GM20000 (cell line): ENCODE results near the gene IL1R2.

Source experiments
- DNase-seq: peaks from one replicate; pipeline ENCODE4 v3.0.0; 2012; ENCODE audit warnings: low spot score
- TF ChIP-seq, protein P1 (sequence below): IDR thresholded peaks from 2 replicates; pipeline ENCODE4 v1.5.1; 2012; ENCODE audit warnings: mild to moderate bottlenecking, control low read depth; ENCODE audit errors: extremely low read depth, missing control alignments

IL1R2 gene

DNA sequence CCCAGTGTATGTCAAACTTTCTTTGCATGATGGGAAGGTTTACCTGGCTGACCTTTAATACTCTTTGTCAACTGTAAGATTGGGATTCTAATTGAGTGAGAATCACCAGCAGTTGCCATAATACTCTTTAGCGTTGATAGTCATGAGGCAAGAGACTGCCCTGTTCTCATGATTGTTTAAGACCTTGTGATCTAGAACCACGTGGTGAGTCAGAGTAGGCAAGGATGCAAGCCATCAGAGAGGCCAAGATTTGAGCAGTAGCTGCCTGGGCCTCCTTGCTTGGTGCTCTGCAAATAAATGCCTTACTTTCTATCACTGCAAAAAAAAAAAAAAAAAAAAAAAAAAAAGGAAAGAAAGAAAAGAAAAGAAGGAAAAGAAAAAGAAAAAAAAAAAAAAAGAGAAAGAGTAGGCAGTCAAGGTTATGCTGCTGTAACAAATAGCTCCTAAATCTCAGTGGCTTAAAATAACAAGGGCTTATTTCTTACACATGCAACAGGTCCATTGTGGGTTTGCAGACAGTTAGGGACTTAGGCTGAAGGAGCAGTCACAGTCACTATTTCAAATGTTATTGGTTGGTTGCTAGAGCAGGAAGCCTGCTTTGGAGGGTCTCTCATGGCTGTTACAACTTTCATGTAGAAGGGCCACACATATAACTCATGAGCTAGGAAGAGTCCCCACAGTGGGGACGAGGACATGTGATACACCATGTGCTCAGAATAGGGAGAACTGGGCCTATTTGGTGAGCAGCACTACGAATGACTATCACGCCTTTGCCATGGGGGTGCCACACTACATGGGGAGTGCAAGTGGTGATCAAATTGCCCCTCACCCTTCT lies 21.7 kb downstream of the IL1R2 start:
- TF ChIP-seq, protein P1, sequence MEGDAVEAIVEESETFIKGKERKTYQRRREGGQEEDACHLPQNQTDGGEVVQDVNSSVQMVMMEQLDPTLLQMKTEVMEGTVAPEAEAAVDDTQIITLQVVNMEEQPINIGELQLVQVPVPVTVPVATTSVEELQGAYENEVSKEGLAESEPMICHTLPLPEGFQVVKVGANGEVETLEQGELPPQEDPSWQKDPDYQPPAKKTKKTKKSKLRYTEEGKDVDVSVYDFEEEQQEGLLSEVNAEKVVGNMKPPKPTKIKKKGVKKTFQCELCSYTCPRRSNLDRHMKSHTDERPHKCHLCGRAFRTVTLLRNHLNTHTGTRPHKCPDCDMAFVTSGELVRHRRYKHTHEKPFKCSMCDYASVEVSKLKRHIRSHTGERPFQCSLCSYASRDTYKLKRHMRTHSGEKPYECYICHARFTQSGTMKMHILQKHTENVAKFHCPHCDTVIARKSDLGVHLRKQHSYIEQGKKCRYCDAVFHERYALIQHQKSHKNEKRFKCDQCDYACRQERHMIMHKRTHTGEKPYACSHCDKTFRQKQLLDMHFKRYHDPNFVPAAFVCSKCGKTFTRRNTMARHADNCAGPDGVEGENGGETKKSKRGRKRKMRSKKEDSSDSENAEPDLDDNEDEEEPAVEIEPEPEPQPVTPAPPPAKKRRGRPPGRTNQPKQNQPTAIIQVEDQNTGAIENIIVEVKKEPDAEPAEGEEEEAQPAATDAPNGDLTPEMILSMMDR, result no peak
- no peak for DNase-seq

DNA sequence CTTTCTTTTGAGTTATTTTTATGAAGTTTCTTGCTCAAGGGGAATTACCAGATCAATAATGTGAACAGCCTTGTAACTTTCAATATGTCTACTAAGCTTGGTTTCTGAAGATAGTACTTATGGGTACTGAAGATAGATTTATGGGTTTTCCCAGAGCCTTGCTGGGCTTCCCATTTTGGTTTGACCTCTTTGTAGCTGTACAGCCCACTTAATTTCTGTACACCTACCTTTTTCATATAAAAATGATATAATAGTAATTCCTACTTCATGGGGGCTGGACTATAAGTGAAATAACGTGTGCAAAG lies 22.2 kb downstream of the IL1R2 start:
- TF ChIP-seq, protein P1, result no peak
- DNase-seq, result no peak

DNA sequence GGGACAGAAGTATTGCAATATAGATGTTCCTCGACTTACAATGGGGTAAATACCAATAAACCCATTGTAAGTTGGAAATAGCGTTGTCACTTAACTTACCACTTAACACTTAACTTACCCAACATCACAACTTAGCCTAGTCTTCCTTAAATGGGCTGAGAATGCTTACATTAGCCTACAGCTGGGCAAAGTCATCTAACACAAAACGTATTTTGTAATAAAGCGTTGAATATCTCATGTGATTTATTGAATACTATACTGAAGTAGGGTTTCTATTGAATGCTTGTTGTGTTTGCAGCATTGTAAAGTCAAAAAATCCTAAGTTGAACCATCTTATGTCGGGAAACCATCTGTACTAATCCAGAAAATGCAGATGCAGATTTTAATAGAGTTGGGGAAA lies 23.6 kb downstream of the IL1R2 start:
- TF ChIP-seq, protein P1, result no peak
- DNase-seq, result no peak

DNA sequence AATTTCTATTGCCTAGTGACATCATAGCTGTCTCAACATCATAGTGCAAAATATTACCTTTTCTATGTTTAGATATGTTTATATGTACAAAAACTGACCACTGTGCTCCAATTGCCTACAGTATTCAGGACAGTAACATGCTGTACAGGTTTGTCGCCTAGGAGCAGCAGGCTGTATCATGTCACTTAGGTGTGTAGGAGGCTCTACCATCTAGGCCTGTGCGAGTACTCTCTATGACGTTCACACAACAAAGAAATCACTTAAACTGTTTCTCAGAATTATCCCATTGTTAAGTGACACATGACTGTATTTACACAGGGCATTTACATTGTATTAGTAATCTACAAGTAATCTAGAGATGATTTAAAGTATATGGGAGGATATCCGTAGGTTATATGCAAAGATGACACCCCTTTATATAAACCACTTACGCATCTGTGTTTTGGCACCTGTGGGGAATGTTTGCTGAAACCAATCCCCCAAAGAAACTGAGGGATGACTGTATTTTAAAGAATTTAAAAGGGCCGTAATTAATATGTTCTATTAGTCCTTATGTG lies 24.7 kb downstream of the IL1R2 start:
- TF ChIP-seq, protein P1, result no peak
- DNase-seq, result no peak

GRCh38 chr2:102018823-102019445 lies 27.2 kb downstream of the IL1R2 start:
- TF ChIP-seq, protein P1, result no peak
- no peak for DNase-seq

DNA sequence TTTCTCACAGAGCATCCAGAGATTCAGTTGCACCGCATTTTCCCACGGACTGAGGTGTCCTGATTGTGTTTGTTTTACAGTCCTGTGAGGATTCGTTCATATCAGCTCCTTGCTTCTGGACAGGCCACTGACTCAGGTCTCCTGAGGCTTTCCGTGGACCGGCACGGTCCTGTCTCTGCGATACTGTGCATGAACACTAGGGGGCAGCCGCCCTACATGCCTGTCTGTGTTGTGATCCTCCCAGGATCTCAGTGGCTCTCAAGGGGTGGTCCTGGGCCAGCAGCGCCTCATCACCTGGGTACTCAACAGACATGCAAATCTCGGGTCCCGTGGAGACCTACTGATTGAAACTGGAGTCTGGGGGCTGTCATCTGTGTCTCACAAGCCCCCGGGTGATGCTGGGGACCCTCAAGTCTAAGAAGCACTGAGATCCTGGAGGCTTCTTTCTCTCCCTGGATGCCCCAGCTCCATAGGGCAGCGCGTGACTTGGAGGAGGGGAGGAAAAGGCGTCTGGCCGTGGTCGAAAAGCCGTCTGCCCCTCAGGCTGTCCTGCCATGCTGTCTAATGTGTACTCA lies 28.9 kb downstream of the IL1R2 start:
- peak; percentile 77 for DNase-seq
- TF ChIP-seq, protein P1, result peak; percentile 90

DNA sequence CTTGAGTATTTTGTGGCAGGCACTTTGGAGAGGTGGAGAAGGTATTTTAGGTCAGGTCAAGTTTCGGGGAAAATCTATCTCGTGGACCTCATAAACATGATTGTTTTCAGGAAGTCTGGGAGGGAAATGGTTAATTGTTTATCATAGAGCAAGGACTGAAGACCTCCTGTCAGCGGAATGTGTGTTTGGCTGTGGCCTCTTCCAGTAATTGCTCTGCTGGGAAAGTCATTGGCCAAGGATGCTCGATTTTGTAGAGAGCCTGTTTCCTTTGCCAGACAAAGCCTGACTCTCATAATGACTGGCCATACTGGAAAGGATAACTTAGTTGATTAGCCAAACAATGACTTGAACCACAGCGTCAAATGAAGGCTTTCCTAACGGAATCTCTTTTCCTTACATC lies 30.0 kb downstream of the IL1R2 start:
- DNase-seq, result no peak
- TF ChIP-seq, protein P1, result no peak
